ENCODE measurements around the gene HLA-DPB1. TPM values are rescaled to one million over a fixed set of nuclear protein-coding genes. Genes with fewer than 3 reads are reported as not detected.

HLA-DPB1 gene
- total RNA-seq, 2 experiments from 2014 or later = 29.0 to 31.7 TPM

- ATAC-seq (ENCODE audit: poor library complexity) (no peak), DNase-seq (no peak)
- TF ChIP-seq CTCF (IDR thresholded peaks at IDR 0.05) = no peak
- POLR2A ChIA-PET = no interaction called here
- Histone ChIP-seq H3K27ac (ENCODE audit: low read depth in 1 of 2, low read length in 2 of 2) (no peak overlapping the region), H3K9me3 (ENCODE audit: control insufficient read depth in 1 of 2, insufficient read depth in 1 of 2, low read length in 2 of 2) (peaks cover 0 to 13% of the 10 kb centered on the region in 2 experiments), H3K4me1 (ENCODE audit: insufficient read depth, low read length) (no peaks in the 10 kb centered on the region), H3K27me3 (ENCODE audit: control insufficient read depth in 1 of 2, insufficient read depth in 2 of 2, low read length in 2 of 2) (peaks cover 0 to 4% of the 10 kb centered on the region in 2 experiments), H3K36me3 (ENCODE audit: insufficient read depth, low read length) (no peaks in the 10 kb centered on the region), H3K4me3 (ENCODE audit: low read length) (no peak overlapping the region)
- no peak overlapping the region for H3K27ac Mint-ChIP-seq
- intact Hi-C loops (cut with DNase I, micrococcal nuclease) = no loop called here
- peaks cover under 1% of the 10 kb centered on the region for H3K36me3 Mint-ChIP-seq (ENCODE audit: low read depth)
- no peak overlapping the region for H3K4me3 Mint-ChIP-seq
- peaks cover 47% of the 10 kb centered on the region for H3K27me3 Mint-ChIP-seq
- CTCF ChIA-PET = no interaction called here
- peaks cover 9% of the 10 kb centered on the region for H3K9me3 Mint-ChIP-seq
- H3K4me1 Mint-ChIP-seq (ENCODE audit: low read depth) = no peaks in the 10 kb centered on the region
Observed at GRCh38 chr6:33104887-33105286, 29.1 kb downstream of the HLA-DPB1 start.

GRCh38 chr6:33105386-33105785 is 29.6 kb downstream of the HLA-DPB1 start:
- H3K4me3 ChIP-seq (ENCODE audit: low read length) = no peak overlapping the region
- no peaks in the 10 kb centered on the region for H3K4me1 ChIP-seq (ENCODE audit: insufficient read depth, low read length)
- H3K9me3 ChIP-seq (ENCODE audit: control insufficient read depth in 1 of 2, insufficient read depth in 1 of 2, low read length in 2 of 2) = peaks cover 0 to 8% of the 10 kb centered on the region in 2 experiments
- DNase-seq (no peak), ATAC-seq (ENCODE audit: poor library complexity) (no peak)
- Mint-ChIP-seq H3K4me3 (no peak overlapping the region), H3K27me3 (peaks cover 52% of the 10 kb centered on the region), H3K36me3 (ENCODE audit: low read depth) (no peaks in the 10 kb centered on the region), H3K9me3 (peaks cover 6% of the 10 kb centered on the region), H3K4me1 (ENCODE audit: low read depth) (no peaks in the 10 kb centered on the region), H3K27ac (no peak overlapping the region)
- no peaks in the 10 kb centered on the region for H3K36me3 ChIP-seq (ENCODE audit: insufficient read depth, low read length)
- TF ChIP-seq CTCF (IDR thresholded peaks at IDR 0.05) = no peak
- intact Hi-C loops (cut with DNase I, micrococcal nuclease) = no loop called here
- POLR2A ChIA-PET = no interaction called here
- no peak overlapping the region for H3K27ac ChIP-seq (ENCODE audit: low read depth in 1 of 2, low read length in 2 of 2)
- CTCF ChIA-PET = no interaction called here
- H3K27me3 ChIP-seq (ENCODE audit: control insufficient read depth in 1 of 2, insufficient read depth in 2 of 2, low read length in 2 of 2) = peaks cover 0 to 9% of the 10 kb centered on the region in 2 experiments

GRCh38 chr6:33105916-33106871 is 30.4 kb downstream of the HLA-DPB1 start:
- Histone ChIP-seq H3K9me3 (ENCODE audit: control insufficient read depth in 1 of 2, insufficient read depth in 1 of 2, low read length in 2 of 2) (peaks cover 0 to under 1% of the 10 kb centered on the region in 2 experiments), H3K4me3 (ENCODE audit: low read length) (no peak overlapping the region), H3K36me3 (ENCODE audit: insufficient read depth, low read length) (no peaks in the 10 kb centered on the region), H3K27ac (ENCODE audit: low read depth in 1 of 2, low read length in 2 of 2) (no peak overlapping the region), H3K4me1 (ENCODE audit: insufficient read depth, low read length) (no peaks in the 10 kb centered on the region), H3K27me3 (ENCODE audit: control insufficient read depth in 1 of 2, insufficient read depth in 2 of 2, low read length in 2 of 2) (peaks cover 0 to 10% of the 10 kb centered on the region in 2 experiments)
- intact Hi-C loops (cut with DNase I, micrococcal nuclease) = no loop called here
- Mint-ChIP-seq H3K9me3 (peaks cover 6% of the 10 kb centered on the region), H3K27ac (no peak overlapping the region), H3K4me1 (ENCODE audit: low read depth) (no peaks in the 10 kb centered on the region), H3K36me3 (ENCODE audit: low read depth) (no peaks in the 10 kb centered on the region), H3K4me3 (no peak overlapping the region), H3K27me3 (peaks cover 60% of the 10 kb centered on the region)
- no peak for TF ChIP-seq CTCF (IDR thresholded peaks at IDR 0.05)
- DNase-seq (no peak), ATAC-seq (ENCODE audit: poor library complexity) (no peak)
- POLR2A ChIA-PET = no interaction called here
- CTCF ChIA-PET = no interaction called here

Measured in CD4-positive, alpha-beta T cell (primary cell).